ENCODE measurements around the gene ADAMTSL2.

- TF ChIP-seq, protein P1, sequence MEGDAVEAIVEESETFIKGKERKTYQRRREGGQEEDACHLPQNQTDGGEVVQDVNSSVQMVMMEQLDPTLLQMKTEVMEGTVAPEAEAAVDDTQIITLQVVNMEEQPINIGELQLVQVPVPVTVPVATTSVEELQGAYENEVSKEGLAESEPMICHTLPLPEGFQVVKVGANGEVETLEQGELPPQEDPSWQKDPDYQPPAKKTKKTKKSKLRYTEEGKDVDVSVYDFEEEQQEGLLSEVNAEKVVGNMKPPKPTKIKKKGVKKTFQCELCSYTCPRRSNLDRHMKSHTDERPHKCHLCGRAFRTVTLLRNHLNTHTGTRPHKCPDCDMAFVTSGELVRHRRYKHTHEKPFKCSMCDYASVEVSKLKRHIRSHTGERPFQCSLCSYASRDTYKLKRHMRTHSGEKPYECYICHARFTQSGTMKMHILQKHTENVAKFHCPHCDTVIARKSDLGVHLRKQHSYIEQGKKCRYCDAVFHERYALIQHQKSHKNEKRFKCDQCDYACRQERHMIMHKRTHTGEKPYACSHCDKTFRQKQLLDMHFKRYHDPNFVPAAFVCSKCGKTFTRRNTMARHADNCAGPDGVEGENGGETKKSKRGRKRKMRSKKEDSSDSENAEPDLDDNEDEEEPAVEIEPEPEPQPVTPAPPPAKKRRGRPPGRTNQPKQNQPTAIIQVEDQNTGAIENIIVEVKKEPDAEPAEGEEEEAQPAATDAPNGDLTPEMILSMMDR (IDR thresholded peaks at IDR 0.05; ENCODE audit: low read depth, low read length, poor library complexity, severe bottlenecking): no peak
- TF ChIP-seq EZH2phosphoT487 (IDR thresholded peaks at IDR 0.05; ENCODE audit: borderline replicate concordance, low read length): no peak
Observed at GRCh38 chr9:133546287-133546680, 11.8 kb downstream of the ADAMTSL2 start.

Measured in DOHH2 (cell line).